Omental fat pad (tissue), 4 donors: ENCODE results near the gene SPINT1. TPM values are rescaled to one million over a fixed set of nuclear protein-coding genes. Genes with fewer than 3 reads are reported as not detected.

ENCODE experiments used
- ATAC-seq: fragments of 150-250 bp; one replicate; pipeline ENCODE4 v1.9.1; 2016; ENCODE audit warnings: mild to moderate bottlenecking, moderate library complexity; ENCODE audit not compliant: low FRiP score
- DNase-seq: peaks from one replicate; pipeline ENCODE4 v3.0.0-alpha.2; 2019; ENCODE audit warnings: low spot score
- total RNA-seq, 4 donors: library from RNA; depleted of rRNA; stranded (reverse); fragments of >200 nt; gene quantifications; one replicate each; pipeline ENCODE4 v1.1.0, GENCODE V29; 2016
- TF ChIP-seq, protein P1 (sequence below), 3 donors: fragments of 450-650 bp; IDR thresholded peaks; one replicate each; pipeline ENCODE4 v1.5.1; 2016 to 2017; ENCODE audit warnings: antibody characterized with exemption in 3 of 3, mild to moderate bottlenecking in 3 of 3, moderate library complexity in 2 of 3

The SPINT1 gene
- total RNA-seq, 4 donors from 2014 or later = 0.95 to 16.2 (median 11.7) TPM

DNA sequence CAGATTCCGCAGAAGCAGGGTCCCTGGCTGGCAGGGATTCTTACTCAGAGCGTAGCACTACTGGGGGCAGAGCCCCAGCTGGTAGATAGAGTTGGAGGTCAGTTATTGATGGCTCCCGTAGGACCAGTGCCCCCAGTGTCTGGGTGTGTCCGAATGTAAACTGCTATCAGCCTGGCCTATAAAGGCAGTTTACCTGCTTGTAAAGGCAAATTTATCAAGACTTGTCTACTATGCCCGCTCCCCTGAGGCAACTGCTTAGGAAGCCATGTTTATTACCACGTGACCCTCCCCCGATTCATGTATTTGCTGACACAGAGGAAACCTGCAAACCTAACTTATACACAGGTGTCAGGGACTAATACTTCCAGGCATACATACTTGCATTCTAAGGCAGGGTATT, 14.7 kb upstream of the SPINT1 start:
- DNase-seq = no peak
- ATAC-seq = no peak

DNA sequence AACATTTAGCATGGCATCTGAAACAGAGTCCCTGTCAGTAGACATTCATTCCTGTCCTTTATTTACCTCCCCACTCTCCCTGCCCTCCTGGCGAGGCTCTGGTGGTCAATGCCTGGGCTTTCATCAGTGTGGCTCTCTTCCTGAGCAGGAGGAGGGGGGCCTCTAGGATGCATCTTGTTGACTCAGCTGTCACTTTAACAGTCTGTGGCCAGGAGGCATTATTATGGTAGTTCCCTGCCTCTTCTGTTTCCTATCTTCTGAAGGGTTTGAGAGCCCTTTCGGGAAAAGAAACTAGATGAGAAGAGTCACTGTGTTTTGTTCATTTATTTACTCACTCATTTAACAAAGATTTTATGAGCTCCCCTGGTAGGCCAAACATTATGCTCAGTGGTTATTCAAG, 13.0 kb upstream of the SPINT1 start:
- DNase-seq (no peak), ATAC-seq (no peak)
- TF ChIP-seq, protein P1, sequence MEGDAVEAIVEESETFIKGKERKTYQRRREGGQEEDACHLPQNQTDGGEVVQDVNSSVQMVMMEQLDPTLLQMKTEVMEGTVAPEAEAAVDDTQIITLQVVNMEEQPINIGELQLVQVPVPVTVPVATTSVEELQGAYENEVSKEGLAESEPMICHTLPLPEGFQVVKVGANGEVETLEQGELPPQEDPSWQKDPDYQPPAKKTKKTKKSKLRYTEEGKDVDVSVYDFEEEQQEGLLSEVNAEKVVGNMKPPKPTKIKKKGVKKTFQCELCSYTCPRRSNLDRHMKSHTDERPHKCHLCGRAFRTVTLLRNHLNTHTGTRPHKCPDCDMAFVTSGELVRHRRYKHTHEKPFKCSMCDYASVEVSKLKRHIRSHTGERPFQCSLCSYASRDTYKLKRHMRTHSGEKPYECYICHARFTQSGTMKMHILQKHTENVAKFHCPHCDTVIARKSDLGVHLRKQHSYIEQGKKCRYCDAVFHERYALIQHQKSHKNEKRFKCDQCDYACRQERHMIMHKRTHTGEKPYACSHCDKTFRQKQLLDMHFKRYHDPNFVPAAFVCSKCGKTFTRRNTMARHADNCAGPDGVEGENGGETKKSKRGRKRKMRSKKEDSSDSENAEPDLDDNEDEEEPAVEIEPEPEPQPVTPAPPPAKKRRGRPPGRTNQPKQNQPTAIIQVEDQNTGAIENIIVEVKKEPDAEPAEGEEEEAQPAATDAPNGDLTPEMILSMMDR (IDR thresholded peaks at IDR 0.05) = no peak

More for the DNA sequence above, 14.7 kb upstream of the SPINT1 start:
- TF ChIP-seq, protein P1 (IDR thresholded peaks at IDR 0.05) = no peak

DNA sequence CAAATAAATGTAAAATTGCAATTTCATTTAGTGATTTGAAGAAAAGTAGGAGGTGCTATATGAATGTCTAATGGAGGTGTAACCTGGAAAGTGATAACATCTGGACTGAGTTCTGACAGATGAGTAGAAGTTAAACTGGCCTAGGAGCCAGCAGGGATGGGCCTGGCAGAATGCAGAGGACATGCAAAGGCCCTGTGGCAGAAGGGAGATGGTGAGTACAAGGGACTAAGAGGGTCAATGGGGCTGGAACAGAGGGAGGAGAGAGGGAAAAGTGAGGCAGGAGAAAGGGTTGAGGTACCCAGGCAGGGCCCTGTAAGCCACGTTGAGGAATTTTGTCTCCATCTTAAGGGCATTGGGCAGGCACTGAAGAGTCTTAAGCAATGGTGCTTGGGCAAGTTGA, 12.0 kb upstream of the SPINT1 start:
- no peak for ATAC-seq
- no peak for DNase-seq
- TF ChIP-seq, protein P1 (IDR thresholded peaks at IDR 0.05) = no peak

DNA sequence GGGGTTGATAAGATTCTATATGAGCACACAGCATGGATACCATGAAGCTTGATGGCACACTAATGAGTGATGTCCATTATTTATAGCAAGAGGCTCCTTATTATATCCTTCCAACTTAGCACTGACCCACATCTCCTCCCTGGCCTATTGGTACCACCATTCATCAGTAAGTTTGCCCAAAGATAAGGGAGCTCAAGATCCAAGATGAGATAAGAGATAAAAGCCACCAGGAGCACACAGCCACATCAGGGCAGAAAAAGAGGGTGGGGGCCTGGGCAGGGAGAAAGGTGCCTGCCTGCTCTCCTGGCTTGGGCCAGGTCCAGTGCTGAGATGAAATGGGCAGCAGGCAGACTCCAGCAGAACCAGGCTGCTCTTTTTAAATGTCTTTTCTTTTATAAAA, 10.9 kb upstream of the SPINT1 start:
- ATAC-seq = no peak

DNA sequence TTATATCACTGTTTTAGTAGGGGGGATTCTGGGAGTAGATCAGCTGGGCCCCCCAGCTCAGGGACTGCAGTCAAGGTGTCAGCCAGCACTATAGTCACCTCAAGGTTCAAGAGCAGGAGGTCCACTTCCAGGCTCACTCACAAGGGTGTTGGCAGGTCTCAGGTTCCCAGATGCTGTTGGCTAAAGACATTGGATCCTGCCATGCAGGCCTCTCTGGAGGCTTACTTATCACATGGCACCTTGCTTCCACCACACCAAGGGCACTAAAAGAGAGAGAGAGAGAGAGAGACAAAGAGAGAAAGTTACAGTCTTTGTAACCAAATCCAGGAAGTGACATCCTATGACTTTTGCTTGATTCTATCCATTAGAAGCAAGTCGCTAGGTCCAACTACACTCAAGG, 7.8 kb upstream of the SPINT1 start:
- ATAC-seq (no peak), DNase-seq (no peak)
- TF ChIP-seq, protein P1 (IDR thresholded peaks at IDR 0.05) = no peak

More for the DNA sequence above, 10.9 kb upstream of the SPINT1 start:
- no peak for DNase-seq
- TF ChIP-seq, protein P1 (IDR thresholded peaks at IDR 0.05) = no peak

DNA sequence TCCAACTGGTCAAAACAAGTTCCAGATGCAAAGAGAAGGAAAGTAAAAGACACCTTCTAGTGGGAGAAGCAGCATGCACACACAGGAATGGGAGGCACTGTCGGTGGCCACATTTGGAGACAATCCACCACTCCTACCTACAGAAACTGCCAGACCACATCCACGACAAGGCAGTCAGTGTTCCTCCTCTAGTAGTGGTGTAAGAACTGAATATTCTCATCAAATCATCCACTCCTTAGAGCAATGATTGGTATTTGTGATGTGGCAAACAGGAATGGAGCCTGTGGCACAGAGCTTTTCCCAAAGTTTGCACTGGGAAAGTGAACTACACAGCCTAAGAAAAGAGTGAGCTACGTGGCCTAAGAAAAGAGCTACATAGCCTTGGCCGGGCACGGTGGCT, 5.1 kb upstream of the SPINT1 start:
- ATAC-seq = no peak
- DNase-seq = no peak
- TF ChIP-seq, protein P1 (IDR thresholded peaks at IDR 0.05) = no peak

DNA sequence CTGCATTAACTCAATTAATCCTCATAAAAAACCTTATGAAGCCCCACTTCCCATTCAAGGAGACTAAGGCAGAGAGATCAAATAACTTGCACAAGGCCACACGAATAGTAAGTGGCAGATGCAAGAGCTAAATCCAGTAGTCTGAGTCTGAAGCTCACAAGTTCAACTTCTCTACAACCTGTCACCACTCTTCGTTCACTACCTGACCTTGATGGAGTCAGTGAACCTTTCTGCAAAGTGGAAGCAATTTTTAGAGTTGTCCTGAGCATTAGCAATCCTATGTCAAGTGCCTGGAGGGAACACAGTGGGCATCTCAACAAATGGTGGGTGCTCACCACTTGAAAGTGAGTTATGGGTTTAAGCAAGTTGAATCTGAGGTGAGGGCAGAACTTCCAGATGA, 2.1 kb upstream of the SPINT1 start:
- ATAC-seq = no peak

More for the DNA sequence above, 2.1 kb upstream of the SPINT1 start:
- no peak for DNase-seq
- TF ChIP-seq, protein P1 (IDR thresholded peaks at IDR 0.05) = no peak
